ENCODE data around the gene NPAS2.

The NPAS2 gene

GRCh38 chr2:100808582-100808981, 11.4 kb upstream of the NPAS2 start:
- TF ChIP-seq EZH2phosphoT487 (IDR thresholded peaks at IDR 0.05; ENCODE audit: low read depth) (no peak), CTCF (IDR thresholded peaks at IDR 0.05; ENCODE audit: low read depth, low read length) (no peak)
- no peaks in the 10 kb centered on the region for H3K79me2 ChIP-seq (ENCODE audit: low read length)
- H3K9me3 ChIP-seq (ENCODE audit: insufficient read depth, low read length), result no peaks in the 10 kb centered on the region
- no peak overlapping the region for H3K4me2 ChIP-seq (ENCODE audit: low read length)
- no peaks in the 10 kb centered on the region for H3K36me3 ChIP-seq (replicated peaks; ENCODE audit: low read depth, low read length)
- H3K4me1 ChIP-seq (ENCODE audit: low read length), result no peaks in the 10 kb centered on the region
- H3K9ac ChIP-seq (ENCODE audit: low read length), result no peak overlapping the region
- H4K20me1 ChIP-seq (ENCODE audit: insufficient read depth, low read length), result no peaks in the 10 kb centered on the region
- H3K27me3 ChIP-seq (ENCODE audit: low read depth, low read length), result peaks cover 9% of the 10 kb centered on the region; the same call in 1 of the 2 replicates
- no peak overlapping the region for H3K4me3 ChIP-seq (ENCODE audit: low read length)
- no peak overlapping the region for H3K27ac ChIP-seq (ENCODE audit: low read length)
- H2AFZ ChIP-seq (ENCODE audit: low read depth, low read length), result no peak overlapping the region

GRCh38 chr2:100809506-100809905, 10.4 kb upstream of the NPAS2 start:
- Histone ChIP-seq H3K4me2 (ENCODE audit: low read length) (no peak overlapping the region), H2AFZ (ENCODE audit: low read depth, low read length) (no peak overlapping the region), H3K9ac (ENCODE audit: low read length) (no peak overlapping the region), H3K4me3 (ENCODE audit: low read length) (no peak overlapping the region), H4K20me1 (ENCODE audit: insufficient read depth, low read length) (no peaks in the 10 kb centered on the region), H3K27me3 (ENCODE audit: low read depth, low read length) (peaks cover 16% of the 10 kb centered on the region; the same call in 1 of the 2 replicates), H3K9me3 (ENCODE audit: insufficient read depth, low read length) (no peaks in the 10 kb centered on the region), H3K79me2 (ENCODE audit: low read length) (no peaks in the 10 kb centered on the region), H3K4me1 (ENCODE audit: low read length) (no peaks in the 10 kb centered on the region), H3K36me3 (replicated peaks; ENCODE audit: low read depth, low read length) (no peaks in the 10 kb centered on the region), H3K27ac (ENCODE audit: low read length) (no peak overlapping the region)
- TF ChIP-seq CTCF (IDR thresholded peaks at IDR 0.05; ENCODE audit: low read depth, low read length) (no peak), EZH2phosphoT487 (IDR thresholded peaks at IDR 0.05; ENCODE audit: low read depth) (no peak)

DNA sequence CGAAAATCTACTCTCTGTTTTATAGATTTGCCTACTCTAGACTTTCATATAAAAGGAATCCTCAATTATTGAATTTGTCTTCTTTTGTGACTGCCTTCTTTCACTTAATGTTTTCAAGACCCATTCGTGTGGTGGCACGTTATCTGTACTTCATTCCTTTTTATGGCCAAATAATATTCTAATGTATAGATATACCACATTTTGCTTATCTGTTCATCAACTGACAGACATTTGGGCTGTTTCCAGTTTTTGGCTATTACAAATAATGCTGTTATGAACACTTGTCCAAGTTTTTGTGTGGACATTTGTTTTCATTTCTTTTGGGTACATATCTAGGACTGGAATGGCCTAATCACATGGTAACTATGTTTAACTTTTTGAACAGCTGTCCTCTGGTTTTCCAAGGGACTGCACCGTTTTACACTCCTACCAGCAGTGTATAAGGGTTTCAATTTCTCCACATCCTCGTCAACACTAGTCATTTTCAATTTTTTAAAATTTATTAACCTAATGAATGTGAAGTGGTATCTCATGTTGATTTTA, 9.3 kb upstream of the NPAS2 start:
- no peak overlapping the region for H3K4me2 ChIP-seq (ENCODE audit: low read length)
- no peaks in the 10 kb centered on the region for H4K20me1 ChIP-seq (ENCODE audit: insufficient read depth, low read length)
- H3K9ac ChIP-seq (ENCODE audit: low read length), result no peak overlapping the region
- H3K4me1 ChIP-seq (ENCODE audit: low read length), result no peaks in the 10 kb centered on the region
- no peaks in the 10 kb centered on the region for H3K9me3 ChIP-seq (ENCODE audit: insufficient read depth, low read length)
- H3K36me3 ChIP-seq (replicated peaks; ENCODE audit: low read depth, low read length), result no peaks in the 10 kb centered on the region
- no peak overlapping the region for H2AFZ ChIP-seq (ENCODE audit: low read depth, low read length)
- H3K4me3 ChIP-seq (ENCODE audit: low read length), result no peak overlapping the region
- no peak overlapping the region for H3K27ac ChIP-seq (ENCODE audit: low read length)
- no peak for TF ChIP-seq EZH2phosphoT487 (IDR thresholded peaks at IDR 0.05; ENCODE audit: low read depth)
- no peak for TF ChIP-seq CTCF (IDR thresholded peaks at IDR 0.05; ENCODE audit: low read depth, low read length)
- peaks cover 20% of the 10 kb centered on the region; the same call in 1 of the 2 replicates for H3K27me3 ChIP-seq (ENCODE audit: low read depth, low read length)
- H3K79me2 ChIP-seq (ENCODE audit: low read length), result no peaks in the 10 kb centered on the region

DNA sequence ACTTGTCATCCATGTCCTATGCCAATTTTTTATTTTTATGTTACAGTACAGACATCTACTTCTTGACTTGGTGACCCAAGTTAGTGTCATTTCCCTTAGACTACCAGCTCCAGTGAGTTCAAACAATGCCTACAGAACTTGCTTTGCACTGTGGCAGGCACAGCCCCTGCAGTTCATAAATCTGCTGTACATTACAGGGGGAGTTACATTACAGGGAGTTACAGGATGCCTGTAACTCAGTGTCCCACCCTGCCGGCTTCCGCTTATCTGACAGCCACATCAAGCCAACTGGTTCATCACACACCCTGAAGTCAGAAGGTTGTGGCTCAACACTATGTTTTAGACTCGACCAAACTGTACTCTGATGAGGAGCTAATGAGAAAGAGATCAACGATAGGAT, 7.8 kb upstream of the NPAS2 start:
- Histone ChIP-seq H3K9ac (ENCODE audit: low read length) (no peak overlapping the region), H3K27ac (ENCODE audit: low read length) (no peak overlapping the region), H3K4me3 (ENCODE audit: low read length) (no peak overlapping the region), H2AFZ (ENCODE audit: low read depth, low read length) (no peak overlapping the region), H3K4me2 (ENCODE audit: low read length) (no peak overlapping the region), H3K4me1 (ENCODE audit: low read length) (no peaks in the 10 kb centered on the region), H4K20me1 (ENCODE audit: insufficient read depth, low read length) (no peaks in the 10 kb centered on the region), H3K9me3 (ENCODE audit: insufficient read depth, low read length) (no peaks in the 10 kb centered on the region), H3K27me3 (ENCODE audit: low read depth, low read length) (peaks cover 20% of the 10 kb centered on the region; the same call in 1 of the 2 replicates), H3K79me2 (ENCODE audit: low read length) (no peaks in the 10 kb centered on the region), H3K36me3 (replicated peaks; ENCODE audit: low read depth, low read length) (no peaks in the 10 kb centered on the region)
- no peak for TF ChIP-seq CTCF (IDR thresholded peaks at IDR 0.05; ENCODE audit: low read depth, low read length)
- TF ChIP-seq EZH2phosphoT487 (IDR thresholded peaks at IDR 0.05; ENCODE audit: low read depth), result no peak
